Hepatocyte (in vitro differentiated cells): ENCODE measurements around the gene ZDHHC7. TPM values are rescaled to one million over a fixed set of nuclear protein-coding genes. Genes with fewer than 3 reads are reported as not detected.

Experiments
- DNase-seq: peaks from one replicate; pipeline ENCODE4 v3.0.0-alpha.2; 2016; ENCODE audit warnings: low spot score
- H2AFZ ChIP-seq: fragments of 200-600 bp; sonication (generic); 2 replicates; pipeline ENCODE4 v1.6.0; 2016; ENCODE audit warnings: antibody characterized with exemption, mild to moderate bottlenecking
- H3K27ac ChIP-seq: fragments of 200-600 bp; sonication (generic); 2 replicates; pipeline ENCODE4 v1.5.1; 2016; ENCODE audit warnings: mild to moderate bottlenecking
- H3K27me3 ChIP-seq: fragments of 200-600 bp; sonication (generic); 2 replicates; pipeline ENCODE4 v1.6.1; 2016
- H3K36me3 ChIP-seq: fragments of 200-600 bp; sonication (generic); replicated peaks from 2 replicates; pipeline ENCODE4 v1.5.1; 2016; ENCODE audit warnings: low read depth; ENCODE audit not compliant: insufficient read depth
- H3K4me1 ChIP-seq: fragments of 200-600 bp; sonication (generic); 2 replicates; pipeline ENCODE4 v1.5.1; 2016; ENCODE audit warnings: mild to moderate bottlenecking, moderate library complexity; ENCODE audit not compliant: insufficient read depth
- H3K4me2 ChIP-seq: fragments of 200-600 bp; sonication (generic); 2 replicates; pipeline ENCODE4 v1.6.0; 2016
- H3K4me3 ChIP-seq: fragments of 200-600 bp; sonication (generic); 2 replicates; pipeline ENCODE4 v1.5.1; 2016; ENCODE audit warnings: mild to moderate bottlenecking
- H3K79me2 ChIP-seq: fragments of 200-600 bp; sonication (generic); 2 replicates; pipeline ENCODE4 v1.6.0; 2017; ENCODE audit warnings: mild to moderate bottlenecking
- H3K9me2 ChIP-seq: fragments of 200-600 bp; sonication (generic); replicated peaks from 2 replicates; pipeline ENCODE4 v1.6.0; 2017; ENCODE audit warnings: mild to moderate bottlenecking; ENCODE audit not compliant: insufficient read depth
- H3K9me3 ChIP-seq: fragments of 200-600 bp; sonication (generic); 2 replicates; pipeline ENCODE4 v1.5.1; 2016; ENCODE audit warnings: low read depth, mild to moderate bottlenecking
- H4K20me1 ChIP-seq: fragments of 200-600 bp; sonication (generic); 2 replicates; pipeline ENCODE4 v1.6.0; 2016; ENCODE audit warnings: mild to moderate bottlenecking; ENCODE audit not compliant: insufficient read depth, poor library complexity, severe bottlenecking
- EZH2 ChIP-seq: fragments of 200-600 bp; sonication (generic); IDR thresholded peaks from 2 replicates; pipeline ENCODE4 v1.6.1; 2016; ENCODE audit warnings: antibody characterized with exemption, mild to moderate bottlenecking, borderline replicate concordance
- EZH2phosphoT487 ChIP-seq: fragments of 200-600 bp; sonication (generic); IDR thresholded peaks from one replicate; pipeline ENCODE4 v1.6.1; 2018; ENCODE audit warnings: antibody characterized with exemption, mild to moderate bottlenecking, low read depth, moderate library complexity; ENCODE audit not compliant: unreplicated experiment, severe bottlenecking
- WGBS: methylation state at CpG from one replicate; pipeline ENCODE4 v1.1.6; 2016; ENCODE audit warnings: low lambda C conversion rate; ENCODE audit errors: missing lambda C conversion rate; 5-methylcytosine and 5-hydroxymethylcytosine counted together
- polyA plus RNA-seq: library from polyadenylated mRNA; unstranded; fragments of >200 nt; fragmentation: Nextera tagmentation; extraction: Ambion mirVana; gene quantifications from 2 replicates; pipeline ENCODE4 v1.2.1, GENCODE V29; 2016
- total RNA-seq: library from RNA; depleted of rRNA; stranded (reverse); fragments of >200 nt; gene quantifications from 2 replicates; pipeline ENCODE4 v1.2.3, GENCODE V29; 2014
- TF ChIP-seq, protein P1 (sequence below): fragments of 200-600 bp; sonication (generic); IDR thresholded peaks from 2 replicates; pipeline ENCODE4 v1.5.1; 2016; ENCODE audit warnings: antibody characterized with exemption, mild to moderate bottlenecking; ENCODE audit not compliant: poor library complexity

ZDHHC7 gene
- total and polyA plus RNA-seq, 2 experiments from 2014 or later = 51.4 to 65.2 TPM

DNA sequence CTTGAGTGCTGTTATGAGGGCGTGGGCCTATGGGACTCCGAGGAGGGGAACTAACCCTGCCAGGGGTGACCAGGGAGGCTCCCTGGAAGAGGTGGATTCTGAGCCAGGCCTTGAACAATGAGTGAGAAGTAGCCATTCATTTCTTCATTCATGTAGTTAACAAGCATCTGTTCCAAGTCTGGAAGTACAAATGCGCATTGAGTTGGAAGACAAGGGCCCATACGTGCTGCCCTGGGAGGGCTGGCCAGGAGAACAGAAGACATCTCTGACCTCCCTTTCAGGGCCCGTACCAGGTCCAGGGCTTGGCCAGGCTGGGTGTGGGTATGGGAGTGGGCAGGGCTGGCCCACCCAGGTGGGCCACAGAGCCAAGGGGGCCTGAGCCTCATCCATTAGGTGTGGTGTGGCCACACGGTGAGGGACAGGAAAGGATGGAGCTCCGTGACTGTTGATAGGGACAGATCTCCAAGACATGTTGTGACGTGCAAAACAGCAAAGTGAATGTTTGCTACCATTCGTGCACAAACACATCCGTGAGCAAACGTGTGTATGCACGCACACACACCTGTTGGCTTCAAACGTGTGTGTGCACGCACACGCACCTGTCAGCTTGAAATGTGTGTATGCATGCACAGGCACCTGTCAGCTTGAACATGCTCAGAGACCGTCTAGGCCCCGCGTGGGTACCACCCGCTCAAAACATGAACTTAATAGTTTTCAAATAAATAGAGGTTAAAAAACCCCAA lies 46.8 kb downstream of the ZDHHC7 start:
- no peak overlapping the region for H3K4me3 ChIP-seq
- TF ChIP-seq EZH2phosphoT487 (no peak), EZH2 (no peak)
- TF ChIP-seq, protein P1, sequence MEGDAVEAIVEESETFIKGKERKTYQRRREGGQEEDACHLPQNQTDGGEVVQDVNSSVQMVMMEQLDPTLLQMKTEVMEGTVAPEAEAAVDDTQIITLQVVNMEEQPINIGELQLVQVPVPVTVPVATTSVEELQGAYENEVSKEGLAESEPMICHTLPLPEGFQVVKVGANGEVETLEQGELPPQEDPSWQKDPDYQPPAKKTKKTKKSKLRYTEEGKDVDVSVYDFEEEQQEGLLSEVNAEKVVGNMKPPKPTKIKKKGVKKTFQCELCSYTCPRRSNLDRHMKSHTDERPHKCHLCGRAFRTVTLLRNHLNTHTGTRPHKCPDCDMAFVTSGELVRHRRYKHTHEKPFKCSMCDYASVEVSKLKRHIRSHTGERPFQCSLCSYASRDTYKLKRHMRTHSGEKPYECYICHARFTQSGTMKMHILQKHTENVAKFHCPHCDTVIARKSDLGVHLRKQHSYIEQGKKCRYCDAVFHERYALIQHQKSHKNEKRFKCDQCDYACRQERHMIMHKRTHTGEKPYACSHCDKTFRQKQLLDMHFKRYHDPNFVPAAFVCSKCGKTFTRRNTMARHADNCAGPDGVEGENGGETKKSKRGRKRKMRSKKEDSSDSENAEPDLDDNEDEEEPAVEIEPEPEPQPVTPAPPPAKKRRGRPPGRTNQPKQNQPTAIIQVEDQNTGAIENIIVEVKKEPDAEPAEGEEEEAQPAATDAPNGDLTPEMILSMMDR = no peak
- H3K79me2 ChIP-seq = no peaks in the 10 kb centered on the region
- H3K9me2 ChIP-seq = no peaks in the 10 kb centered on the region
- H3K27me3 ChIP-seq = no peaks in the 10 kb centered on the region
- no peaks in the 10 kb centered on the region for H3K9me3 ChIP-seq
- peaks cover 16% of the 10 kb centered on the region for H3K4me1 ChIP-seq
- H2AFZ ChIP-seq = no peak overlapping the region
- H4K20me1 ChIP-seq = no peaks in the 10 kb centered on the region
- 91% methylated on average over 19 of the region's 19 CpGs for WGBS
- H3K4me2 ChIP-seq = no peak overlapping the region
- no peak overlapping the region for H3K27ac ChIP-seq
- no peaks in the 10 kb centered on the region for H3K36me3 ChIP-seq
- no peak for DNase-seq

DNA sequence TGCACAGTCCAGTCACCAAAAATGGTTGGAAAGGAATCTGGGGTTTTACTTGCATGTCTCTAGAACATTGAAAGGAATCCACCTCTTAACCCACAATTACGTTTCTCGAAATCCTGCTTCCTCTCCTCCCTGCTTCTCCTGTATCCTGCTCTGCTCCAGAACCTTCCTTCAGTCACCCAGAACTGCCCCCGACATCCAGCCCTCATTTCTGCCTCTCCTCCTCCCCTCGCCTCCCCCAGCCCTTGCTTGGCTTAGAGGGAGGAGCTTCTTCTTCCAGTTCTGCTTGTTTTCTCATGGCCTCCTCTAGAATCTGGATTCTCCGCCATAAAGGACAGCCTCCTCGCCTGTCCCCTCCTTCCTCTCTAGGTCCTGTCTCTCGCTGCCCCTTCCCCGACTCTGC lies 48.3 kb downstream of the ZDHHC7 start:
- Histone ChIP-seq H3K27me3 (no peaks in the 10 kb centered on the region), H3K4me2 (no peak overlapping the region), H3K4me1 (peaks cover 6% of the 10 kb centered on the region), H3K4me3 (no peak overlapping the region), H3K36me3 (no peaks in the 10 kb centered on the region), H3K27ac (peak overlapping the region; percentile 34), H4K20me1 (no peaks in the 10 kb centered on the region), H3K9me3 (no peaks in the 10 kb centered on the region), H2AFZ (no peak overlapping the region), H3K9me2 (no peaks in the 10 kb centered on the region), H3K79me2 (no peaks in the 10 kb centered on the region)
- WGBS = 71% methylated on average over 8 of the region's 8 CpGs
- no peak for DNase-seq
- TF ChIP-seq, protein P1 = no peak
- TF ChIP-seq EZH2 (no peak), EZH2phosphoT487 (no peak)

DNA sequence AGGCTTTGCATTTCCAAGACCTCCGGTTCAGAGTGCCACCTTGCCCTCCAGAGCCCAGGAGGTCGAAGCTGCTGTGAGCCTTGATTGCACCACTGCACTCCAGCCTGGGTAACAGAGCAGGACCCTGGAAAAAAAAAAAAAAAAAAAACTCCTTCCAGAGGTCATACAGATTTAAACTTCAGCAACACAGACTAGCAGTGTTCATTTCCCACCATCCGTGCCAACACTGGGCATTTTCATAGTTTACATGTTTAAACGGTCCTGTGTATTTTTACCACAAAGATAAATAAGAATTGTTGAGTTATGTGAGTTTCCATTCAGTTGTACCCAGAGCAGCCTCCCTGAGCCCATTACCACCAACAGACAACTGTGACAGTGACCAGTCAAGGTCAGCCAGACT lies 50.4 kb downstream of the ZDHHC7 start:
- H3K4me2 ChIP-seq = no peak overlapping the region
- DNase-seq = no peak
- H3K27ac ChIP-seq = no peak overlapping the region
- H3K79me2 ChIP-seq = no peaks in the 10 kb centered on the region
- H2AFZ ChIP-seq = no peak overlapping the region
- H3K27me3 ChIP-seq = no peaks in the 10 kb centered on the region
- H3K9me3 ChIP-seq = no peaks in the 10 kb centered on the region
- no peak overlapping the region for H3K4me3 ChIP-seq
- WGBS = 80% methylated on average over 4 of the region's 4 CpGs
- TF ChIP-seq EZH2 (no peak), EZH2phosphoT487 (no peak)
- TF ChIP-seq, protein P1 = no peak
- peaks cover 3% of the 10 kb centered on the region for H3K4me1 ChIP-seq
- H4K20me1 ChIP-seq = no peaks in the 10 kb centered on the region
- no peaks in the 10 kb centered on the region for H3K9me2 ChIP-seq
- H3K36me3 ChIP-seq = no peaks in the 10 kb centered on the region
